ENCODE data around the gene MXRA8.

DNA sequence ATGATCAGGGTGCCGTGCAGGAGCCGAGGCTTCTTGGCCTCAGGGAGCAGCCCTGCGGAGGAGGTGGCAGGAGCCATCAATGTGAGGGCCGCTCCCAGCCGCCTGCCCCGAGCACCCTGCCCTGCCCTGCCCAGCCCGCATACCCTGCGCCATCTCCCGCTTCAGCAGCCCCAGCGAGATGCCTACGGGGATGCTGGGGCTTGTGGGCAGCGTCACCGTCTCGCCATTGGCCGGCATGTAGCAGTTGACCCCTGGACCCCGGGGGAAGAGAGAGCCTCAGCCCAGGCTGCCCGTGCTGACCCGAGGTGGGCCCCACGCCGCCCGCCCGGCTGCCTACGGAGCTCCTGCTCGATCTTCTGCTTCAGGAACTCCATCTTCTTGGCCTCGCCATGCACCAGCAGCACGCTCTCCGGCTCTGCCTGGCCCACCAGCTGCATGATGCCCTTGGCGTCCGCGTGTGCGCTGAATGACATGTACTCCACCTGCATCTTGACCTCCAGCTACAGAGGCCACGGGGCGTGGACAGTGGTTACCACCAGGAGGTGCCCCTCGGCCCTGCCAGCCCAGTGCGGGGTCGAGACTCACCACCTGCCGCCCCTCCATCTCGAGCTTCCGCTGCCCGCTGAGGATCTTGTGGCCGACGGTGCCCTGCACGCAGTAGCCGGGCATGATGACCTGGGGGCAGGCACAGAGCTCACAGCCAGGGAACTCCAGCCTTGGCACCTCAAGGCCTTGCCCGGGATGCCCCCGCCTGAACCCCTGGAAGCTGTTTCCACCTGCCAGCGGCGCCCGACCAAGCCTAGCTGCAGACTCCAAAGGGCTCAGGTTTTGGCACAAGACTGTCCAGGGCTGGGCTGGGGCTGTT is 45.7 kb downstream of the MXRA8 start:
- TF ChIP-seq, protein P1, sequence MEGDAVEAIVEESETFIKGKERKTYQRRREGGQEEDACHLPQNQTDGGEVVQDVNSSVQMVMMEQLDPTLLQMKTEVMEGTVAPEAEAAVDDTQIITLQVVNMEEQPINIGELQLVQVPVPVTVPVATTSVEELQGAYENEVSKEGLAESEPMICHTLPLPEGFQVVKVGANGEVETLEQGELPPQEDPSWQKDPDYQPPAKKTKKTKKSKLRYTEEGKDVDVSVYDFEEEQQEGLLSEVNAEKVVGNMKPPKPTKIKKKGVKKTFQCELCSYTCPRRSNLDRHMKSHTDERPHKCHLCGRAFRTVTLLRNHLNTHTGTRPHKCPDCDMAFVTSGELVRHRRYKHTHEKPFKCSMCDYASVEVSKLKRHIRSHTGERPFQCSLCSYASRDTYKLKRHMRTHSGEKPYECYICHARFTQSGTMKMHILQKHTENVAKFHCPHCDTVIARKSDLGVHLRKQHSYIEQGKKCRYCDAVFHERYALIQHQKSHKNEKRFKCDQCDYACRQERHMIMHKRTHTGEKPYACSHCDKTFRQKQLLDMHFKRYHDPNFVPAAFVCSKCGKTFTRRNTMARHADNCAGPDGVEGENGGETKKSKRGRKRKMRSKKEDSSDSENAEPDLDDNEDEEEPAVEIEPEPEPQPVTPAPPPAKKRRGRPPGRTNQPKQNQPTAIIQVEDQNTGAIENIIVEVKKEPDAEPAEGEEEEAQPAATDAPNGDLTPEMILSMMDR (IDR thresholded peaks at IDR 0.05; ENCODE audit: insufficient read depth, low read length): no peak
- TF ChIP-seq GABPA (IDR thresholded peaks at IDR 0.05; ENCODE audit: low read depth): no peak
